GM18519 (cell line): ENCODE results near the gene CEP20.
"Not testable (repeated sequence)": the region's sequence is repeated elsewhere in the genome, so short reads cannot be mapped to it uniquely, and the experiment has no call there.

ENCODE experiments used
- ATAC-seq: cut with Tn5 transposase; IDR thresholded peaks from one replicate; pipeline ENCODE4 v1.9.1; 2021; ENCODE audit warnings: mild to moderate bottlenecking, moderate library complexity; ENCODE audit not compliant: unreplicated experiment, low FRiP score

CEP20 gene

GRCh38 chr16:15864939-15865338 is 23.5 kb downstream of the CEP20 start:
- ATAC-seq: no peak

GRCh38 chr16:15861996-15862395 is 26.4 kb downstream of the CEP20 start:
- ATAC-seq: no peak

GRCh38 chr16:15858921-15859668 is 29.3 kb downstream of the CEP20 start:
- no peak for ATAC-seq

GRCh38 chr16:15857724-15858560 is 30.5 kb downstream of the CEP20 start:
- no peak for ATAC-seq

- ATAC-seq: no peak
Measured at GRCh38 chr16:15856901-15857698, 31.3 kb downstream of the CEP20 start, which contains the start of gene MYH11. Gene MYH11 (minus strand): TSS chr16:15857028. CDS start chr16:15838252, 18,776 bp downstream.

- no peak for ATAC-seq
Measured at GRCh38 chr16:15856182-15856581, 32.2 kb downstream of the CEP20 start.

- peak; percentile 59 for ATAC-seq
Measured at GRCh38 chr16:15855704-15856003, 32.7 kb downstream of the CEP20 start.

GRCh38 chr16:15854906-15855703 is 33.3 kb downstream of the CEP20 start:
- ATAC-seq: peak; percentile 18

GRCh38 chr16:15854061-15854460 is 34.3 kb downstream of the CEP20 start:
- ATAC-seq: no peak

GRCh38 chr16:15853021-15853420 is 35.4 kb downstream of the CEP20 start:
- ATAC-seq: no peak

GRCh38 chr16:15850555-15850954 is 37.8 kb downstream of the CEP20 start:
- not testable (repeated sequence) for ATAC-seq

- ATAC-seq: no peak
Measured at GRCh38 chr16:15849209-15849981, 39.0 kb downstream of the CEP20 start.

- no peak for ATAC-seq
Measured at GRCh38 chr16:15847611-15848175, 40.7 kb downstream of the CEP20 start.

- ATAC-seq: no peak
Measured at GRCh38 chr16:15846510-15846909, 41.9 kb downstream of the CEP20 start.

GRCh38 chr16:15843635-15844279 is 44.6 kb downstream of the CEP20 start:
- no peak for ATAC-seq

GRCh38 chr16:15839204-15839603 is 49.2 kb downstream of the CEP20 start:
- not testable (repeated sequence) for ATAC-seq

GRCh38 chr16:15837761-15838160 is 50.6 kb downstream of the CEP20 start:
- ATAC-seq: no peak

- no peak for ATAC-seq
Measured at GRCh38 chr16:15836965-15837611, 51.3 kb downstream of the CEP20 start.
